Mucosa of descending colon (tissue), 3 donors: Measurements from ENCODE around the gene ATP2B3. TPM values are rescaled to one million over a fixed set of nuclear protein-coding genes. Genes with fewer than 3 reads are reported as not detected.

Experiments used
- ATAC-seq: fragments of 200-7000 bp; cut with Tn5 transposase; one replicate; pipeline ENCODE4 v1.9.1; 2020; ENCODE audit warnings: mild to moderate bottlenecking, moderate library complexity
- DNase-seq, 3 donors: peaks; one replicate each; pipeline ENCODE4 v3.0.0-alpha.2; 2020
- H3K36me3 ChIP-seq: fragments of 200-600 bp; one replicate; pipeline ENCODE4 v1.8.0; 2021; ENCODE audit warnings: low read depth, mild to moderate bottlenecking
- H3K4me1 ChIP-seq: fragments of 200-600 bp; one replicate; pipeline ENCODE4 v1.8.0; 2021; ENCODE audit warnings: low read depth, mild to moderate bottlenecking
- H3K4me3 ChIP-seq: fragments of 200-600 bp; one replicate; pipeline ENCODE4 v1.8.0; 2021; ENCODE audit warnings: mild to moderate bottlenecking
- H3K9me3 ChIP-seq: fragments of 200-600 bp; one replicate; pipeline ENCODE4 v1.8.0; 2021; ENCODE audit warnings: mild to moderate bottlenecking
- CTCF ChIP-seq: fragments of 200-600 bp; IDR thresholded peaks from one replicate; pipeline ENCODE4 v1.8.0; 2022; ENCODE audit warnings: antibody characterized with exemption, mild to moderate bottlenecking
- intact Hi-C, 2 donors: fragments of 100-400 bp; cut with DNase I in 1 of 2; cut with micrococcal nuclease in 1 of 2; formaldehyde crosslinking; loops; one replicate each; pipeline versions ENCODE4 v1.11.0 to v1.11.1; 2022; cut with DNase I, micrococcal nuclease
- total RNA-seq, 3 donors: library from RNA; stranded (reverse); fragmentation: NEBNext Ultra II Directional in 2 of 3; extraction: Animal tissue kit (Norgen Biotek cat#: 25700) in 2 of 3; gene quantifications; one replicate each; pipeline versions ENCODE4 v1.2.1 to v1.2.4, GENCODE V29; 2021 to 2023
- donor health status: DM: no; HTN: no; CAD: no; lungs with moderate emphysema.
- donor health status: DM: no; HTN: no; CAD: no.
- donor health status: DM: no; HTN: yes; CAD: no.

The ATP2B3 gene
- total RNA-seq, 3 donors from 2014 or later: 0.07 to 1.1 TPM; not detected in 1

- Histone ChIP-seq H3K4me1 (no peaks in the 10 kb centered on the region), H3K4me3 (no peak overlapping the region), H3K36me3 (no peaks in the 10 kb centered on the region), H3K9me3 (no peaks in the 10 kb centered on the region)
- ATAC-seq: no peak
- no peak for DNase-seq
- no peak for TF ChIP-seq CTCF
- intact Hi-C loops: no loop called here
Observed at GRCh38 chrX:153585827-153586226, 68.4 kb downstream of the ATP2B3 start.

- Histone ChIP-seq H3K36me3 (no peaks in the 10 kb centered on the region), H3K4me3 (no peak overlapping the region), H3K9me3 (no peaks in the 10 kb centered on the region), H3K4me1 (no peaks in the 10 kb centered on the region)
- ATAC-seq: no peak
- DNase-seq: no peak
- no peak for TF ChIP-seq CTCF
- intact Hi-C loops: no loop called here
Observed at GRCh38 chrX:153587342-153587741, 69.9 kb downstream of the ATP2B3 start.

DNA sequence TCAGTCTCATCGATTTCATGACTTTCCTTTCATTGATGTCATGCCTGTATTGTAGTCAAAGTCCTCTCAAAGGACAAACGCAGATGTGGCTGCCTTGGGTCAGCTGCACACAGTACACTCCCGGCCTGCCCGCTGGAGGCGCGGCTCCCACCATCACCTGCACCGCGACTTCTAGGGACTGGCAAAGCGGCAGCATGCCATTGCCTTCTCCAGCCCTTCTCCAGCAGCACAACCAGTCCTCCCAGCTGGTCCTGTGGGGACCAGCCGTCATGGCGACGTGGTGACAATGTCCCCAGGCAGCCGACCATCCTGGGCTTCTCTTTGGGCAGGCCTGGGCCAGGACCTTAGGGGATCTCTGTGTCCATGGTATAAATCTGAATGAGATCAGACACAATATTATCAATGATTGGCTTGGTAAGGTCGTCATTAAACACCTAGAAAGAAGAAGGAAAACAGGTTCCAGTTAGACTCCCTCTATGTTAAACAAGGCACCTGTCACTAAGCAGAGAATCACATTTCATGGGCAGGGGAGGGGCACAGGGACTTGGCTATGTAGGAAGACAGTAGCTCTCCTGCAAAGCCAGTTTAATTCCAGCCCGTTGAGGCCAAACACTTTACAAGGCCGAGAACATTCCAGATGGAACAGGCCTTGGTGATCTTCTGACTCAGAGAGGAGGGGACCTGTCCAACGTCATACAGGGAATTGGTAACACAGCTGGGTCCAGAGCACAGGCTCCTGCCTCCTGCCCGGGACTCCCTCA, 70.8 kb downstream of the ATP2B3 start:
- no peak overlapping the region for H3K4me3 ChIP-seq
- ATAC-seq (no peak), DNase-seq (no peak)
- no peaks in the 10 kb centered on the region for H3K4me1 ChIP-seq
- no peak for TF ChIP-seq CTCF
- no peaks in the 10 kb centered on the region for H3K36me3 ChIP-seq
- no peaks in the 10 kb centered on the region for H3K9me3 ChIP-seq
- intact Hi-C loops: no loop called here

GRCh38 chrX:153588782-153589446, 71.5 kb downstream of the ATP2B3 start:
- no peak for TF ChIP-seq CTCF
- no peaks in the 10 kb centered on the region for H3K4me1 ChIP-seq
- DNase-seq (peak in 1 of 3 donors; percentile 48), ATAC-seq (no peak)
- H3K36me3 ChIP-seq: no peaks in the 10 kb centered on the region
- no peaks in the 10 kb centered on the region for H3K9me3 ChIP-seq
- no peak overlapping the region for H3K4me3 ChIP-seq
- intact Hi-C loops: no loop called here

DNA sequence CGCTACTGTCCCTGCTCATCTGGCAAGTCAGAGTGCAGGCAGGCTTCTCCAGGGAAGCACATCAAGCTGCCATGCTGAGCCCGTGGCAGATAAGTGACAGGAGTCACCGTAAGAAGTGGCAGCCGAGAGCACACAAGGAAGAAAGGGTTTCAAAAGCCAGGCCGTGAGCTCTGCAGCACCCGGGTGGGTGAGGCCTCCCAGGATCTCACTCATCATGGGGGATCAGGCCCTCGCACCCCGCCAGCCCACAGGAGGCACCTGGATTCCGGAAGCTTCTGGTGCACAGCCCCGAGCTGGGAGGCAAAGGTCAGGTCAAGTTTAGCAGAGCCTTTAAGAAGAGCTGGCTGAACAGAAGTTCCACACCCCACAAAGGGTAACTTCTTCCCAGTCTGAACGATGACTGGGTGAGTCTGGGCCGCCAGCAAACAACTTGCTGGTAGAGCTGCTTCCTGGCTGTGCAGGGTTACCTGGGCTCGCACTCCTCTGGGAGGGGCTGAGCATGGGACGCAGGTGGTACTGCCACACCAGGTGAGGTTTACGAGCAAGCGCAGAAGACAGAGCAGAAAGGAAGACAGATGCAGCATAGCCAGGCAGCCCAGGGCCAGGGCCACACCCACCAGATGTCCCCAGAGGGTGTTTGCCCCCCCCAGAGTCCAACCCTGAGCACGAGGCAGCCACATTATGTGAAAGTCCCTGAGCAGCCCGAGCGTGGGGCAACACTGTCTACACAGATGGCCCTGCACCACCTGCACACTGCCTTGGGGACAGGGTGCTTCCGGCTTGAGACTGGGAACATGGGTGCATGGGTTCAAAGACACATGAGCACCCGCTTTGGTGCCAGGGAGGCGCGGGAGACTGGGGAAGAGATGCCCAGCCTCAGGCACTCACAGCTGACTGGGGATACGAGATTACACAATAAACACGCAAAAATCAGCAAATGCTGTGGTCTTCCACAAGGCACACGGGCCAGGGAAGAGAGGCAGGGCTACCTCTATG, 73.8 kb downstream of the ATP2B3 start:
- Histone ChIP-seq H3K4me3 (no peak overlapping the region), H3K9me3 (no peaks in the 10 kb centered on the region), H3K36me3 (no peaks in the 10 kb centered on the region), H3K4me1 (peaks cover 5% of the 10 kb centered on the region)
- peak in 2 of 3 donors; percentile 41 to 43 for DNase-seq
- no peak for TF ChIP-seq CTCF
- ATAC-seq: peak; percentile 85
- intact Hi-C loops: no loop called here
